Bone marrow (tissue), 2 donors: Measurements from ENCODE around the gene NINL.
"Not testable (repeated sequence)": the region's sequence is repeated elsewhere in the genome, so short reads cannot be mapped to it uniquely, and the experiment has no call there.

Source experiments
- DNase-seq, 2 donors: peaks; one replicate each; lab custom pipeline; 2025; lab: John Stamatoyannopoulos, UW

The NINL gene

DNA sequence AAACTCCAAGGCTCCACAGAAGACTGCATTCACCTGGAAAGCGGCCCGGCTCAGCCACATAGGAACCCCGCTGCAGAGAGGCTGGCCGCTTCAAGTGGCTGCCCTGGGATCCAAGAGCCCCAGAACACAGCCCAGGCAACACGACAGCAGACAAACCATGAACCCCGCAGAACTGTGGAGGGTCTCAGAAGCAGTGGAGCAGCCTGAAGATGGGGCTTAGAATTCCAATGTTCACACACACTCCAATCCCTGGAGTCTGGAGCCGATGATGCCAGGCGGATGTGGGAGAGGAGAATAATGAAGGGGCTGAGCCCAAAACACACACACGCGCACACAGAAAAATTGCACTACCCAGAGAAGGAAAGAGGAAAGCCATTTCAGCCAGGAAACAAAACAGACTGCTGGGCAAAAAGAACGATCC is 52.4 kb downstream of the NINL start:
- no peak for DNase-seq

- DNase-seq: no peak
These were observed 53.1 kb downstream of the NINL start for GRCh38 chr20:25532015-25532751.

DNA sequence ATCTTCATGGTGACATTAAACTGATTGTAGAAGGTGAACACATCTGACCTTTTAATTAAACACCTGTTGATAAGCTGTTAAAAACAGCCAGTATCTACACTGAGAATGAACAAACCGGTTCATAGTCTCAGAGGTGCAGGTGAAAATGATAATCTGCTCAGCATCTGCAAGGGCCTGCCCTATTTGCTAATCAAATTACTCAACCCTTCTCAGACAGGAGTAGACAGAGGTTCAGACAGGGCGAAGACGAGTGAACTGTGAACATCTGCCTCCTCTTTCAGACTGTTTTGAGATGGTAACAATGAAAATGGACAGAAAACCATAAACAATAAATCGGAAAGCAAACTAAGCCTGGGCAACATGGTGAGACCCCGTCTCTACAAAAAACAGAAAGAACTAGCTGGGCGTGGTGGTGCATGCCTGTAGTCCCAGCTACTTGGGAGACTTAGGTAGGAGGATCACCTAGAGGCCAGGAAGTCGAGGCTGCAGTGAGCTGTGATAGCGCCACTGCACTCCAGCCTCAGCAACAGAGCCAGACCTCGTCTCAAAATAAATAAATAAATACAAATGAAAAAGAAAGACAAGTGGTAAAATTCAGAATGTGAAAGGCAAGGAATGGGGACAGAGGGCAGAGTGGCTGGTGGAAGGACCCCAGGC is 55.9 kb downstream of the NINL start:
- no peak for DNase-seq

GRCh38 chr20:25527949-25528348 is 57.4 kb downstream of the NINL start:
- DNase-seq: no peak

GRCh38 chr20:25526446-25526845 is 58.9 kb downstream of the NINL start:
- no peak for DNase-seq

DNA sequence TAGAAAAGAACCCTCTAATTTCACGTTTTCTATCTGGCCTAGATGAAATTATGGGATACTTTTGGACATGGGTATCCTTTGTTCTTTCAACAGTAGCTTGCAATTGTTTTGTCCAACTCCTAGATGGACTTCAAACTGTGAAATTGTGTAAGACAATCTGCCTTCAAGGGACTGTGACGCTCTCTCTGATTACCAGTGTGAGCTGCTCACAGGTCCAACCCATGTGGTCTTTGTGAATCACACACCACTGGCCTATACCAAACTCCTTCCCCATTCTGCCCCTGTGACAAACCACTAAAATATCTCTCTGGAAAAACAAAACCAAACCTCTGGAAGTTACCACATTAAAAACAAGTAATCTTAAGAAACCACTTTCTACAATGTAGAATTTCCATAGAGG is 59.5 kb downstream of the NINL start:
- DNase-seq: no peak

GRCh38 chr20:25525295-25525694 is 60.0 kb downstream of the NINL start:
- DNase-seq: no peak

GRCh38 chr20:25521382-25521781 is 63.9 kb downstream of the NINL start:
- DNase-seq: no peak

DNA sequence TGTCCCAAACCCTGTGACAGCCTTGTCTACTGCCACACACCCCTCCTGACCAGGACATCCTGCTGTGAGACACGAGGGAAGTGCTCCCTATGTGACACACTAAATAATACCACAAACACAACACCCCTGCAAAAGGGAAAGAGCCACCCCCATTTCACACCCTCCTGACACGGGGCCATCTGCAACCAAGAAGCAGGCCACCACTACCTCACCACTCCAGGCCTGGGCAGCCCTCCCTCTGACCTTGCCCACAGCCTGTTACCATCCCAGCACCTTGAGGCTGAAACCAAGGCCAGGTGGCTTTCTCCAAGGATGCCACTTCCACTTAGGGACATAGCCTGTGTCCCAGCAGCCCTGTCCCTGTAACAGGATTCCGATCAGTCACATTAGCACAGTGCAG is 68.2 kb downstream of the NINL start:
- no peak for DNase-seq

DNA sequence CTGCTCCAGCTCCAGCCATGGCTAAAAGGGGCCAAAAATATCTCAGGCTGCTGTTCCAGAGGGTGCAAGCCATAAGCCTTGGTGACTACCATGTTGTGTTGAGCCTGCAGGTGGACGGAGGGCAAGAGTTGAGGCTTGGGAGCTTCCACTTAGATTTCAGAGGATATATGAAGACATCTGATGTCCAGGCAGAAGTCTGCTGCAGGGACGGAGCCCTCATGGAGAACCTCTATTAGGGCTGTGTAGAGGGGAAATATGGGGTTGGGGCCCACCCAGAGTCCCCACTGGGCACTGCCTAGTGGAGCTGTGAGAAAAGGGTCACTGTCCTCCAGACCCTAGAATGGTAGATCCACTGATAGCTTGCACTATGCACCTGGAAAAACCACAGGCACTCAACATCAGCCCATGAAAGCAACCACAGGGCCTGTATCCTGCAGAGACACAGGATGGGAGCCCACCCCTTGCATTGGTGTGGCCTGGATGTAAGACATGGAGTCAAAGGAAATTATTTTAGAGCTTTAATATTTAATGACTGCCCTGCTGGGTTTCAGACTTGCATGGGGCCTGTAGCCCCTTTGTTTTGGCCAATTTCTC is 70.5 kb downstream of the NINL start:
- DNase-seq: no peak

GRCh38 chr20:25514195-25514594 is 71.1 kb downstream of the NINL start:
- no peak for DNase-seq

GRCh38 chr20:25512709-25513108 is 72.6 kb downstream of the NINL start:
- DNase-seq: no peak

- DNase-seq: no peak
These were observed 74.1 kb downstream of the NINL start for GRCh38 chr20:25511183-25511582.

DNA sequence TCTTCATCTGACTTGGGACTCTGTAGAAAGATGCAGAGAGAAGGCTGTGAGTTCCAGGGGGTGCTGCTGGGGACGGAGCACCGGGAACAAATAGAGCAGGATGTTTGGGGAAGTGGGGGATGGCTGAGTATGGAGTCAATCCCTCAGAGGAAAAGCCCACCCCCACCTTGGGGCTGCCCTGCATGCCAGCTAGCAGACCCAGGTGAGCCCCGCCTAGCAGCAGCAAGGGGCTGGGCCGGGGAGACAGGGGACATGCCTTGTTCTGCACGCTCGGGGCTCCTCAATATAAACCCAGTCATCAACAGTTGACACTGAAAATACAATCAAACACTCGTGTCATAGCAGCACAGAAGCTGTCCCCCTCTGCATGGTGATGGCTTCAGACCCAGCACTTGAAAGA is 74.6 kb downstream of the NINL start:
- DNase-seq: no peak

DNA sequence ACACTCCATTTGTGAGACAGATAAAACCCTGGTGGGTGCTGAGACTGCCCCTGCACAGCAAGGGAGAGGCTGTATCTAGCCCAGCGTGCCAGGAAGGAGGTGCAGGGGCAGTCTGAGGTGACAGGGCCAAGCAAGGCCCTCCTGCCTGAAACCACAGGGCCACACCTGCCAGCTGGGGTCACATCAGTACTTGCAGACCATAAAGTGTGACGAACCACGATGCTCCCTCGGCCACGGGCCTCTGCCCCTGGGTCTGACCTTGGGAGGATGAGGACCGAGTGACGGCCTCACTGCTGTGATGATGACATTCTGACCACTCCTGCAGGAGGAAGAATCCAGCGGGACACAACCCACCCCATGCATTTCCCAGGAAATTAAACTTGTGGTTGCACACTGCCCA is 75.1 kb downstream of the NINL start:
- no peak for DNase-seq

GRCh38 chr20:25509084-25509483 is 76.2 kb downstream of the NINL start:
- DNase-seq: no peak

DNA sequence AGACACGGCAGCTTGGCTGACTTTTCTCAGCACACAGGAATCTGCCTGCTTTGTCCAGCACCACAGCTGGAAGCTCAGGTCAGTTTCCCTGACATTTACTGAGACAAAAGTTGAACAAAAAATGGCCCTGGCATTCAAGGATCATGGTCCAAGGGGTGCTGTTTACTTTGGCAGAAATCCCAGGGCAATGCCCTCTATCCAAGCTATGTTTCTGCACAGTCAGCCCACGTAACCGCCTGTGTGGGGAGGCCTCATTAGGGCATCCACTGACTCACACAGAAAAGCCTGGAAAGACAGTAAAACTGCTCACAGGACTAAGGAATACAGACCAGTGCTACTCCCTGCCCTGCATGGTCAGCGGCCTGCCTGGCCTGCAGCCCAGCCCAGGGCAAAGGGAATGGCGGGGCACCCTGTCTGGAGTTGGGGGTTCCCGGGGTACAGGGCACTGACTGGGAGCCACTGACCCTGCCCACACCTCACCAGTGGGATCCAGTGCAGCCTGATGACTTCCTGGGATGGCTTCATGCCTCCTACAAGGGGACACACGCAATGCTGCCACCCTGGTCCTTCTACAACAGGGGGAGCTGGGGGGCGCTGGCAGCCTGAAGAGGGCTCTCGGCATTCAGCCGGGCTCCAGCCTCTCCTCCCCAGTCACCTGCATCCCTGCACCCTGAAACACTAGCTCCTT is 77.1 kb downstream of the NINL start:
- DNase-seq: no peak

DNA sequence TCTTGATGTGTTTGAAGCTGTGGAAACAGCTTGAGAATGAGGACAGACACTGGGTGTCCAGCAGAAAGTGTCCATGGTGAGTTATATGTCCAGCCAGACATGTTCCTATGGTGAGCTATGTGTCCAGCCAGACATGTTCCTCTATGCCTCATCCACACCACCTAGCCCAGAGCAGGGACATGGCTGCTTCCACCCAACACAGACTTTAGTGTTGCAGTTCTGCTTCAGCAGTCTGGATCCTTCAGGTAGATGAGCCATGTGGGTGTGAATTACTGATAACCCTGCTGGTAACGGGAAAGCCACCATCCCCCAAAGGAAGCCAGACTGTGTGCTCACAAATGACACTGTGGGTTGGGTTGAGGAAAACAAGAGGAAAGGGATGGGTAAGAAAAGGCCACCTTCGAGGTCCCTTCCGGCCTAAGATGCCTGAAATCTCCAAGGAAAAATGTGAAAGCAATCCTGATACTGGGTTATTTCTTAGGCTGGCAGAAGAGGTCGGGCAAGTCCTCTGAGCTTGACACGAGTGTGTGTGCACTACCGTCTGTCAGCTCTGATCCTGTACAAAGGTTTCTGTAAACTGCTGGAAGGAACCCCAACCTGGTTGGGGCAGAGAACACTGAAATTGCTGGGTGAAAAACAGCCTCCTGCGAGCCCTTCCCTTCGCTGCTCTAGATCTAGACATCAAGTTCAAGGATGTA is 77.8 kb downstream of the NINL start:
- no peak for DNase-seq

DNA sequence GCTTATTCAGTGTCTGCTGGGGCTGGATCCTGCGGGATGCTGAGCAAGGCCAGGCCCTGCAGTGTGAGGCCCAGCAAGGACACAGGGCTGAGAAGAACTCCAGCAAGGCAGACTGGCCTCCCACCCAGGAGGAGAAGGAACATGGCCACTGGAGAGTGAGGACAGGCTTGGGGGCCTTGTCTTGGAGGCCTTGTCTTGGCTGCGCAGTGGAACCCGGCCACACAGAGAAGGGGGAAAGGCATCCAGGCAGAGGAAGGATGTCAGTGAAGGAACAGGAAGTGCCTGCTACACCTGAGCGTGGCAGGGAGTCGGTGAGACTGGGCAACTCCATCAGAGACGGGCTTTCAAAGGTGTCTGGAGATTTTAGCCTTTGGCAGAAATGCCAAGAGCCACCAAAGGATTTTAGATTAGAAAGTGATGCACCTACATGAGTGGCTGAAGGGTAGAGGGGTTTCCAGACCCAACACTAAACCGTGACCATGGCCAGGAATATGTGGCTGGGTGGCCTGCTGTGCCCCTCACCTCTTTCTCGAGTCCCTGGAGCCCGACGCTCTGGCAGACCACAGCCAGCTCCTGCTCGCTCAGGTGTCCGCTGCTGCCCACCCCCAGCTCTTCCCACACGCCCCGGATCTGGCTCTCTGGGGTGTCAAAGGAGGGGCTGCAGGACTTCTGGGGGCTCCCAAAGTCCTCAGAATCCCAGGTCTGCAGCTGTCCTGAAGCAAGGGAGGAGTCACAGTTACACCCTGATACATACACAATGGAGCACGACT is 80.8 kb downstream of the NINL start:
- no peak for DNase-seq

DNA sequence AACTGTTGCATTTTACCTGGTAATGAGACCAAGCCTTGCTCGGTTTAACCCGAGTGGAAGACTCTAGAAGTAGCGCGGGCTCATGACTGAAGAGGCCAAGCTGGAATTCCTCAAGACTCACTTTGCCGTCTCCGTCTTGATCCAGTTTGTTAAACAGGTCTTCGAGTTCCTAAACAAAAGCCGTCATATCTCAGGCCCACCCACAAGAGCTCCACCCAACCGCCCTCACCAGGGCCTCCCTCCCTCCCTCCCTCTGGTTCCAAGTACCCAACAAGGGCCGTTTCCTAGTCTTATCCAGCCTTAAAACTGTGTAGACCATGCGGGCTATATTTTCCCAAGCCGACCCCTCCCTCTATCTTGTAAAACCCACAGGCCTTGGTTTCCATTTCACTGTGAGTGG is 81.4 kb downstream of the NINL start:
- no peak for DNase-seq

GRCh38 chr20:25503051-25503639 is 82.2 kb downstream of the NINL start:
- DNase-seq: not testable (repeated sequence)
